Measurements from ENCODE around the gene MED22.

GRCh38 chr9:133393399-133393798, 45.5 kb upstream of the MED22 start:
- TF ChIP-seq POLR2A (IDR thresholded peaks at IDR 0.05) (no peak), CTCF (IDR thresholded peaks at IDR 0.05) (no peak)
